ENCODE measurements around the gene LRRC27.
"Not testable (repeated sequence)": the region's sequence is repeated elsewhere in the genome, so short reads cannot be mapped to it uniquely, and the experiment has no call there.

LRRC27 gene

GRCh38 chr10:132307823-132308586 lies 24.0 kb upstream of the LRRC27 start, which contains the start of gene STK32C:
Gene STK32C (minus strand): TSS chr10:132307950. CDS start chr10:132307833, 117 bp downstream.
- ATAC-seq = peak; percentile 85
- Mint-ChIP-seq H3K9me3 (no peaks in the 10 kb centered on the region), H3K4me3 (peak within 1 kb of the TSS; percentile 95 to 96), H3K27ac (peak within 1 kb of the TSS in 1 of 2 donors; percentile 63), H3K4me1 (peaks cover 27% of the 10 kb centered on the region), H3K27me3 (peaks cover 34% of the 10 kb centered on the region)
- peak; percentile 85 to 88 for DNase-seq

GRCh38 chr10:132308587-132309470 lies 23.2 kb upstream of the LRRC27 start:
- Mint-ChIP-seq H3K9me3 (peaks cover 0 to 7% of the 10 kb centered on the region in 2 donors), H3K4me1 (peaks cover 27% of the 10 kb centered on the region), H3K4me3 (peak overlapping the region; percentile 62 to 68), H3K27ac (no peak overlapping the region), H3K27me3 (peaks cover 34% of the 10 kb centered on the region)
- no peak for DNase-seq
- no peak for ATAC-seq

GRCh38 chr10:132309471-132309865 lies 22.5 kb upstream of the LRRC27 start:
- ATAC-seq = no peak
- DNase-seq = no peak
- peak overlapping the region in 1 of 2 donors; percentile 68 for H3K4me3 Mint-ChIP-seq
- peaks cover 34% of the 10 kb centered on the region for H3K27me3 Mint-ChIP-seq
- no peak overlapping the region for H3K27ac Mint-ChIP-seq
- H3K9me3 Mint-ChIP-seq = peaks cover 5 to 14% of the 10 kb centered on the region in 2 donors
- H3K4me1 Mint-ChIP-seq = peaks cover 27% of the 10 kb centered on the region

- Mint-ChIP-seq H3K27ac (no peak overlapping the region), H3K4me1 (peaks cover 27% of the 10 kb centered on the region), H3K27me3 (peaks cover 34% of the 10 kb centered on the region), H3K9me3 (peaks cover 5 to 14% of the 10 kb centered on the region in 2 donors), H3K4me3 (no peak overlapping the region)
- DNase-seq (no peak), ATAC-seq (no peak)
Observed at GRCh38 chr10:132309879-132310591, 22.0 kb upstream of the LRRC27 start.

- Mint-ChIP-seq H3K4me1 (peaks cover 25% of the 10 kb centered on the region), H3K27ac (no peak overlapping the region), H3K4me3 (no peak overlapping the region), H3K27me3 (peaks cover 29% of the 10 kb centered on the region), H3K9me3 (peaks cover 5 to 14% of the 10 kb centered on the region in 2 donors)
- DNase-seq = no peak
- no peak for ATAC-seq
Observed at GRCh38 chr10:132310701-132311337, 21.2 kb upstream of the LRRC27 start.

- Mint-ChIP-seq H3K4me1 (peaks cover 18% of the 10 kb centered on the region), H3K9me3 (peaks cover 5 to 14% of the 10 kb centered on the region in 2 donors), H3K27ac (no peak overlapping the region), H3K4me3 (no peak overlapping the region), H3K27me3 (peaks cover 23% of the 10 kb centered on the region)
- no peak for ATAC-seq
- no peak for DNase-seq
Observed at GRCh38 chr10:132311338-132311939, 20.6 kb upstream of the LRRC27 start.

GRCh38 chr10:132313305-132313704 lies 18.7 kb upstream of the LRRC27 start:
- no peak overlapping the region for H3K27ac Mint-ChIP-seq

GRCh38 chr10:132313865-132314264 lies 18.1 kb upstream of the LRRC27 start:
- Mint-ChIP-seq H3K27me3 (peaks cover 16% of the 10 kb centered on the region), H3K4me1 (peaks cover 11% of the 10 kb centered on the region), H3K4me3 (no peak overlapping the region), H3K9me3 (peaks cover 5 to 14% of the 10 kb centered on the region in 2 donors), H3K27ac (no peak overlapping the region)
- DNase-seq (no peak), ATAC-seq (no peak)

More at GRCh38 chr10:132313305-132313704, 18.7 kb upstream of the LRRC27 start:
- Mint-ChIP-seq H3K4me1 (peaks cover 11% of the 10 kb centered on the region), H3K27me3 (peaks cover 16% of the 10 kb centered on the region), H3K4me3 (no peak overlapping the region), H3K9me3 (peaks cover 5 to 14% of the 10 kb centered on the region in 2 donors)
- ATAC-seq (no peak), DNase-seq (no peak)

- no peak overlapping the region for H3K4me3 Mint-ChIP-seq
- peaks cover 13% of the 10 kb centered on the region for H3K27me3 Mint-ChIP-seq
- DNase-seq (no peak), ATAC-seq (no peak)
- peaks cover 8% of the 10 kb centered on the region for H3K4me1 Mint-ChIP-seq
- H3K27ac Mint-ChIP-seq = no peak overlapping the region
- peaks cover 5 to 14% of the 10 kb centered on the region in 2 donors for H3K9me3 Mint-ChIP-seq
Observed at GRCh38 chr10:132314336-132314735, 17.7 kb upstream of the LRRC27 start.

- not testable (repeated sequence) for H3K4me3 Mint-ChIP-seq, H3K27me3 Mint-ChIP-seq, DNase-seq, ATAC-seq, H3K27ac Mint-ChIP-seq
- Mint-ChIP-seq H3K9me3 (peaks cover 5 to 14% of the 10 kb centered on the region in 2 donors), H3K4me1 (peaks cover 13% of the 10 kb centered on the region)
Observed at GRCh38 chr10:132314881-132315280, 17.1 kb upstream of the LRRC27 start.

GRCh38 chr10:132316133-132316532 lies 15.9 kb upstream of the LRRC27 start:
- Mint-ChIP-seq H3K27ac (peak overlapping the region in 1 of 2 donors; percentile 69), H3K4me1 (peaks cover 22% of the 10 kb centered on the region), H3K9me3 (peaks cover 5 to 14% of the 10 kb centered on the region in 2 donors), H3K4me3 (no peak overlapping the region), H3K27me3 (no peaks in the 10 kb centered on the region)
- no peak for DNase-seq
- no peak for ATAC-seq

GRCh38 chr10:132317477-132317876 lies 14.5 kb upstream of the LRRC27 start:
- H3K4me1 Mint-ChIP-seq = peaks cover 19% of the 10 kb centered on the region
- not testable (repeated sequence) for H3K27me3 Mint-ChIP-seq, H3K4me3 Mint-ChIP-seq, DNase-seq, ATAC-seq, H3K27ac Mint-ChIP-seq
- H3K9me3 Mint-ChIP-seq = peaks cover 5 to 14% of the 10 kb centered on the region in 2 donors

- no peak overlapping the region for H3K27ac Mint-ChIP-seq
- peak; percentile 96 for ATAC-seq
- H3K4me3 Mint-ChIP-seq = peak overlapping the region; percentile 27 to 44
- peaks cover 27% of the 10 kb centered on the region for H3K4me1 Mint-ChIP-seq
- peak; percentile 35 to 38 for DNase-seq
- no peaks in the 10 kb centered on the region for H3K9me3 Mint-ChIP-seq
- no peaks in the 10 kb centered on the region for H3K27me3 Mint-ChIP-seq
Observed at GRCh38 chr10:132319853-132320653, 11.9 kb upstream of the LRRC27 start.
